Eye (tissue), 1 donor: ENCODE data around the gene ZBTB49.
"Not testable (repeated sequence)": the region's sequence is repeated elsewhere in the genome, so short reads cannot be mapped to it uniquely, and the experiment has no call there.

Source experiments
- DNase-seq: peaks from one replicate; pipeline ENCODE4 v3.0.0-alpha.2; 2015

The ZBTB49 gene

GRCh38 chr4:4327652-4328121 is 37.6 kb downstream of the ZBTB49 start:
- peak; percentile 35 for DNase-seq

GRCh38 chr4:4328206-4328605 is 38.2 kb downstream of the ZBTB49 start:
- DNase-seq, result no peak

- no peak for DNase-seq
Measured at GRCh38 chr4:4328840-4329239, 38.8 kb downstream of the ZBTB49 start.

GRCh38 chr4:4329496-4329895 is 39.4 kb downstream of the ZBTB49 start:
- no peak for DNase-seq

GRCh38 chr4:4330794-4331193 is 40.7 kb downstream of the ZBTB49 start:
- no peak for DNase-seq

- DNase-seq, result no peak
Measured at GRCh38 chr4:4332529-4332928, 42.5 kb downstream of the ZBTB49 start.

GRCh38 chr4:4333265-4333706 is 43.2 kb downstream of the ZBTB49 start:
- peak; percentile 44 for DNase-seq

GRCh38 chr4:4334798-4335520 is 44.9 kb downstream of the ZBTB49 start:
- DNase-seq, result peak; percentile 74

- no peak for DNase-seq
Measured at GRCh38 chr4:4338210-4339001, 48.4 kb downstream of the ZBTB49 start.

- DNase-seq, result no peak
Measured at GRCh38 chr4:4339504-4340085, 49.5 kb downstream of the ZBTB49 start.

GRCh38 chr4:4341861-4342650 is 52.0 kb downstream of the ZBTB49 start:
- DNase-seq, result no peak

GRCh38 chr4:4343038-4343437 is 53.0 kb downstream of the ZBTB49 start:
- no peak for DNase-seq

GRCh38 chr4:4344915-4345527 is 55.0 kb downstream of the ZBTB49 start:
- no peak for DNase-seq

GRCh38 chr4:4347585-4347984 is 57.5 kb downstream of the ZBTB49 start:
- DNase-seq, result no peak

GRCh38 chr4:4348585-4348984 is 58.5 kb downstream of the ZBTB49 start:
- DNase-seq, result not testable (repeated sequence)

- DNase-seq, result no peak
Measured at GRCh38 chr4:4349867-4350266, 59.8 kb downstream of the ZBTB49 start.

GRCh38 chr4:4350909-4351308 is 60.9 kb downstream of the ZBTB49 start:
- no peak for DNase-seq

- no peak for DNase-seq
Measured at GRCh38 chr4:4355302-4355701, 65.3 kb downstream of the ZBTB49 start.

GRCh38 chr4:4356106-4357041 is 66.3 kb downstream of the ZBTB49 start:
- DNase-seq, result peak; percentile 42

GRCh38 chr4:4358093-4358854 is 68.2 kb downstream of the ZBTB49 start:
- DNase-seq, result peak; percentile 83
